Islet of Langerhans (tissue), 1 donor: ENCODE results near the gene SLCO2A1.

Source experiments
- FAIRE-seq: peaks from one replicate; lab custom pipeline; 2011; peaks lifted over from hg19 to GRCh38; lab: Jason Lieb, UNC

Gene SLCO2A1

GRCh38 chr3:133932009-133932408 is 97.7 kb downstream of the SLCO2A1 start:
- FAIRE-seq: no peak

- no peak for FAIRE-seq
Observed at GRCh38 chr3:133931084-133931483, 98.6 kb downstream of the SLCO2A1 start.

- FAIRE-seq: peak; percentile 91
Observed at GRCh38 chr3:133930341-133930933, 99.3 kb downstream of the SLCO2A1 start.

GRCh38 chr3:133928903-133929607 is 100.7 kb downstream of the SLCO2A1 start:
- FAIRE-seq: no peak

GRCh38 chr3:133928136-133928893 is 101.4 kb downstream of the SLCO2A1 start:
- FAIRE-seq: no peak

- no peak for FAIRE-seq
Observed at GRCh38 chr3:133927540-133928066, 102.1 kb downstream of the SLCO2A1 start.

GRCh38 chr3:133926736-133927539 is 102.8 kb downstream of the SLCO2A1 start:
- no peak for FAIRE-seq

GRCh38 chr3:133925960-133926735 is 103.6 kb downstream of the SLCO2A1 start:
- FAIRE-seq: no peak

GRCh38 chr3:133924041-133924440 is 105.7 kb downstream of the SLCO2A1 start:
- no peak for FAIRE-seq

- no peak for FAIRE-seq
Observed at GRCh38 chr3:133921592-133921991, 108.1 kb downstream of the SLCO2A1 start.

GRCh38 chr3:133917144-133917543 is 112.6 kb downstream of the SLCO2A1 start:
- FAIRE-seq: peak; percentile 13

- no peak for FAIRE-seq
Observed at GRCh38 chr3:133915685-133916658, 113.8 kb downstream of the SLCO2A1 start.

GRCh38 chr3:133914839-133915600 is 114.7 kb downstream of the SLCO2A1 start:
- FAIRE-seq: no peak

- no peak for FAIRE-seq
Observed at GRCh38 chr3:133910422-133910821, 119.3 kb downstream of the SLCO2A1 start.

GRCh38 chr3:133905376-133905775 is 124.3 kb downstream of the SLCO2A1 start:
- no peak for FAIRE-seq

GRCh38 chr3:133901847-133902246 is 127.9 kb downstream of the SLCO2A1 start:
- no peak for FAIRE-seq

GRCh38 chr3:133901083-133901482 is 128.6 kb downstream of the SLCO2A1 start:
- no peak for FAIRE-seq

- FAIRE-seq: no peak
Observed at GRCh38 chr3:133899311-133899710, 130.4 kb downstream of the SLCO2A1 start.

- FAIRE-seq: no peak
Observed at GRCh38 chr3:133897547-133897946, 132.2 kb downstream of the SLCO2A1 start.
